Parathyroid adenoma (tissue), 2 donors: ENCODE measurements around the gene HPCAL4.

Experiments
- H2AFZ ChIP-seq: fragments of 300-600 bp; sonication (generic); one replicate; pipeline ENCODE4 v1.7.0; 2017; ENCODE audit warnings: antibody characterized with exemption, mild to moderate bottlenecking
- H3K27ac ChIP-seq: fragments of 300-600 bp; sonication (generic); one replicate; pipeline ENCODE4 v1.7.0; 2017
- H3K27me3 ChIP-seq: fragments of 300-600 bp; sonication (generic); one replicate; pipeline ENCODE4 v1.7.0; 2017; ENCODE audit warnings: low read length; ENCODE audit not compliant: control insufficient read depth, insufficient read depth
- H3K36me3 ChIP-seq: fragments of 300-600 bp; sonication (generic); one replicate; pipeline ENCODE4 v1.7.0; 2017; ENCODE audit warnings: low read length; ENCODE audit not compliant: control insufficient read depth, insufficient read depth
- H3K4me1 ChIP-seq: fragments of 300-600 bp; sonication (generic); one replicate; pipeline ENCODE4 v1.7.0; 2017; ENCODE audit warnings: control low read depth
- H3K4me2 ChIP-seq: fragments of 300-600 bp; sonication (generic); one replicate; pipeline ENCODE4 v1.7.0; 2017; ENCODE audit warnings: low read length
- H3K4me3 ChIP-seq: fragments of 300-600 bp; sonication (generic); one replicate; pipeline ENCODE4 v1.7.0; 2017; ENCODE audit warnings: low read depth, low read length
- H3K79me2 ChIP-seq: fragments of 300-600 bp; sonication (generic); one replicate; pipeline ENCODE4 v1.7.0; 2017; ENCODE audit warnings: control low read depth
- H3K9ac ChIP-seq: fragments of 300-600 bp; sonication (generic); one replicate; pipeline ENCODE4 v1.7.0; 2017; ENCODE audit warnings: mild to moderate bottlenecking
- H3K9me3 ChIP-seq: fragments of 300-600 bp; sonication (generic); one replicate; pipeline ENCODE4 v1.7.0; 2017; ENCODE audit warnings: low read length; ENCODE audit not compliant: control insufficient read depth
- TF ChIP-seq, protein P1 (sequence below): fragments of 300-600 bp; sonication (generic); IDR thresholded peaks from one replicate; pipeline ENCODE4 v1.7.0; 2017; ENCODE audit warnings: antibody characterized with exemption, mild to moderate bottlenecking
- donor health status: primary hyperparathyroidism.

HPCAL4 gene

GRCh38 chr1:39650431-39650830 is 40.8 kb downstream of the HPCAL4 start:
- Histone ChIP-seq H2AFZ (no peak overlapping the region), H3K27ac (no peak overlapping the region)
- TF ChIP-seq, protein P1, sequence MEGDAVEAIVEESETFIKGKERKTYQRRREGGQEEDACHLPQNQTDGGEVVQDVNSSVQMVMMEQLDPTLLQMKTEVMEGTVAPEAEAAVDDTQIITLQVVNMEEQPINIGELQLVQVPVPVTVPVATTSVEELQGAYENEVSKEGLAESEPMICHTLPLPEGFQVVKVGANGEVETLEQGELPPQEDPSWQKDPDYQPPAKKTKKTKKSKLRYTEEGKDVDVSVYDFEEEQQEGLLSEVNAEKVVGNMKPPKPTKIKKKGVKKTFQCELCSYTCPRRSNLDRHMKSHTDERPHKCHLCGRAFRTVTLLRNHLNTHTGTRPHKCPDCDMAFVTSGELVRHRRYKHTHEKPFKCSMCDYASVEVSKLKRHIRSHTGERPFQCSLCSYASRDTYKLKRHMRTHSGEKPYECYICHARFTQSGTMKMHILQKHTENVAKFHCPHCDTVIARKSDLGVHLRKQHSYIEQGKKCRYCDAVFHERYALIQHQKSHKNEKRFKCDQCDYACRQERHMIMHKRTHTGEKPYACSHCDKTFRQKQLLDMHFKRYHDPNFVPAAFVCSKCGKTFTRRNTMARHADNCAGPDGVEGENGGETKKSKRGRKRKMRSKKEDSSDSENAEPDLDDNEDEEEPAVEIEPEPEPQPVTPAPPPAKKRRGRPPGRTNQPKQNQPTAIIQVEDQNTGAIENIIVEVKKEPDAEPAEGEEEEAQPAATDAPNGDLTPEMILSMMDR, result no peak

DNA sequence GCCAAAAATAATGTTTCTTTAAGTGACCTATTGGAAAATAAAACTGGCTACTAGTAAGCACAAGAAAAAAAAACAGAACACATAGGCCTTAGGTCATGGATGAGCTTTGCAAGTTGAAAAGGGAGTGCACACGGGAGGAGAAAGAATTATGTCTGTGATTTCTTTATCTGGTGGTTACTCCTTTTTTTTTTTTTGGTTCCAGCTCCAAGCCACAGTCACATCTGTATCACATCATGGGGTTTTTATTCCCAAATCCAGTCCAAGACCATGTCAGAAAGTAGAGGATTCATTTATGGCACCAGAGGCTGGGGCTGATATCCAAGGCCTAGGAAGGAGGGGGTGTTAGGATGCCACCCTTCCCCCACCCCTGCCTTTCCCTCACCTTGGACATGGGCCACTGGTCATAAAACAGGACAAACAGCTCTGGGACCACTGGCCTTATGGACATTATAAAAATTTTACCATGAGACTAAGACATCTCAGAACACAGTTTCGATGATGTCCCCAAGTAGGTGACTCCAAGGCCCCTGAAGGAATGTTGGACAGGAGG is 41.5 kb downstream of the HPCAL4 start:
- no peaks in the 10 kb centered on the region for H3K4me1 ChIP-seq
- H3K9ac ChIP-seq, result no peak overlapping the region
- no peaks in the 10 kb centered on the region for H3K79me2 ChIP-seq
- H3K27ac ChIP-seq, result no peak overlapping the region
- H3K9me3 ChIP-seq, result no peaks in the 10 kb centered on the region
- TF ChIP-seq, protein P1, result no peak
- H3K4me2 ChIP-seq, result no peak overlapping the region
- no peaks in the 10 kb centered on the region for H3K27me3 ChIP-seq
- H3K4me3 ChIP-seq, result no peak overlapping the region
- H3K36me3 ChIP-seq, result no peaks in the 10 kb centered on the region
- H2AFZ ChIP-seq, result no peak overlapping the region

More at GRCh38 chr1:39650431-39650830, 40.8 kb downstream of the HPCAL4 start:
- H3K4me1 ChIP-seq, result no peaks in the 10 kb centered on the region
- H3K9ac ChIP-seq, result no peak overlapping the region
- no peak overlapping the region for H3K4me3 ChIP-seq
- no peaks in the 10 kb centered on the region for H3K9me3 ChIP-seq
- H3K79me2 ChIP-seq, result no peaks in the 10 kb centered on the region
- H3K27me3 ChIP-seq, result no peaks in the 10 kb centered on the region
- no peak overlapping the region for H3K4me2 ChIP-seq
- H3K36me3 ChIP-seq, result no peaks in the 10 kb centered on the region

- H3K9ac ChIP-seq, result no peak overlapping the region
- H3K79me2 ChIP-seq, result no peaks in the 10 kb centered on the region
- TF ChIP-seq, protein P1, result no peak
- no peak overlapping the region for H3K4me3 ChIP-seq
- no peaks in the 10 kb centered on the region for H3K4me1 ChIP-seq
- no peaks in the 10 kb centered on the region for H3K36me3 ChIP-seq
- no peaks in the 10 kb centered on the region for H3K9me3 ChIP-seq
- no peak overlapping the region for H3K4me2 ChIP-seq
- H2AFZ ChIP-seq, result no peak overlapping the region
- H3K27me3 ChIP-seq, result no peaks in the 10 kb centered on the region
- H3K27ac ChIP-seq, result no peak overlapping the region
Measured at GRCh38 chr1:39648496-39648895, 42.7 kb downstream of the HPCAL4 start.

DNA sequence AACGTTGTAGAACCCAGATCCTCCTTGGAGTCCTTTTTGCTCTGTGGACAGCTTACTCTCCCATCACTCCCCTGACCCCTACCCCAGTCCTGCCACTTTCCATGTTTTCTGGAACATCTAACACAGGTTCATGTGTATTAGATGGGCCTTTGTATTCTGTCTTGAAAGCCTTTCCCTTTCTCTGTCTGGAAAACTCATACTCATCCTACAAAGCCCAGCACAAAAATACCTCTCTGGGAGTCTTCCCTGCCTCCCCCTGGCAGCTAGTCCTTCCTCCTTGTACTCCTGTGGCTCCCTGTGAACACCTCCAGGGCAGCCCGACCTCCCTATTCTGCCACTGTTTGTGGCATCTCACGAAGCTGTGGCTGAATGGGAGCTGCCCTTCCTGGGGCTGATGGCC is 44.0 kb downstream of the HPCAL4 start:
- Histone ChIP-seq H3K36me3 (no peaks in the 10 kb centered on the region), H3K4me1 (no peaks in the 10 kb centered on the region), H3K9ac (no peak overlapping the region), H3K27me3 (no peaks in the 10 kb centered on the region), H3K4me2 (no peak overlapping the region), H3K79me2 (no peaks in the 10 kb centered on the region), H3K27ac (peak overlapping the region; percentile 32), H2AFZ (no peak overlapping the region), H3K4me3 (no peak overlapping the region), H3K9me3 (no peaks in the 10 kb centered on the region)
- TF ChIP-seq, protein P1, result no peak
